HG03558 (cell line): ENCODE data around the gene NT5DC3.
"Not testable (repeated sequence)": the region's sequence is repeated elsewhere in the genome, so short reads cannot be mapped to it uniquely, and the experiment has no call there.

ENCODE experiments used
- ATAC-seq: cut with Tn5 transposase; IDR thresholded peaks from one replicate; pipeline ENCODE4 v1.9.1; 2021; ENCODE audit warnings: moderate number of reproducible peaks; ENCODE audit not compliant: unreplicated experiment; ENCODE audit errors: extremely low read depth

The NT5DC3 gene

DNA sequence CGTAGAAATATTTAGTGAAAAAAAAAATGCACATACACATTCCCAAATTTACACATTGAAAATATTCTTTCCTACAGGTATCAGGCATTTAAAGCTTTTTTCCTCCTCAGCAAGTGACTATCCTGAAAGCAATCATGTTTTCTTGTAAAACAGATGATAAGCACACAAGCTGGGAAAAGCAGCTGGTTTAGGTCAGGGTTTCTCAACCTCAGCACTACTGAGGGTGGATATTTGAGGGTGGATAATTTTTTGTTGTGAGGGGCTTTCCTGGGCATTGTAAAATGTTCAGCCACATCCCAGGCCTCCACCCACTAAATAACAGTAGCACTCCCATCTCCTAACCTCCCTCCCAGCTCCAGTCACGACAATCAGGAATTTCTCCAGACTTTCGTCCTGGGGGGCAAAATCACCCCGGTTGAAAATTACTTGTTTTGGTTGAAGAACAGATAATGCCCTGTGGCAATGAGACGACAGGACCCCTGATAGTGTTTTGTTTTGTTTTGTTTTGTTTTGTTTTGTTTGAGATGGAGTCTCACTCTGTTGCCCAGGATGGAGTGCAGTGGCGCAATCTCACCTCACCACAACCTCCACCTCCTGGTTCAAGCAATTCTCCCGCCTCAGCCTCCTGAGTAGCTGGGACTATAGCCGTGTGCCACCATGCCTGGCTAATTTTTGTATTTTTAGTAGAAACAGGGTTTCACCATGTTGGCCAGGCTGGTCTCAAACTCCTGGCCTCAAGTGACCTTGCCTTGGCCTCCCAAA, 15.0 kb upstream of the NT5DC3 start:
- no peak for ATAC-seq

GRCh38 chr12:103855036-103855712, 14.1 kb upstream of the NT5DC3 start:
- no peak for ATAC-seq

DNA sequence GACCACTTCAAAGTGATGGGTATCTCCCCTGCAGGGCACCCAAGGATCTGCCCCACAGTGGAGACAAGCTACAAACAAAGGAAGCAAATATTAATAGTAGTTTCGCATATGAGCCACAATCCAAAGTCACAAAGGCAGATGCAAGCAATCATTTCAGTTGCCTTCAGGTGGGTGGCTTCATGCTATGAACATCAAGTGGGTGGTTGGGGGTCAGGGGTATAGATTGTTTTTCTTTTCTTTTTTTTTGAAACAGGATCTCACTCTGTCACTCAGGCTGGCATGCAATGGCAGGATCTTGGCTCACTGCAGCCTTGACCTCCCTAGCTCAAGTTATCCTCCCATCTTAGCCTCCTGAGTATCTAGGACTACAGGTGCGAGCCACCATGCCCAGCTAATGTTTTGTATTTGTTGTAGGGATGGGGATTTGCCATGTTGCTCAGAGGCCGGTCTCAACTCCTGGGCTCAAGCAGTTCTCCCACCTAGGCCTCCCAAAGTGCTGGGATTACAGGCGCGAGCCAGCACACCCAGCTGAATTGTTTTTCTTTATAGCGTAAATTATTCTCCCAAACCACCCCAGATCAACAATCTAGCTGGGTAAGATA, 13.4 kb upstream of the NT5DC3 start:
- no peak for ATAC-seq

- ATAC-seq, result no peak
Observed at GRCh38 chr12:103852498-103852997, 11.5 kb upstream of the NT5DC3 start.

- ATAC-seq, result no peak
Observed at GRCh38 chr12:103851127-103851526, 10.1 kb upstream of the NT5DC3 start.

DNA sequence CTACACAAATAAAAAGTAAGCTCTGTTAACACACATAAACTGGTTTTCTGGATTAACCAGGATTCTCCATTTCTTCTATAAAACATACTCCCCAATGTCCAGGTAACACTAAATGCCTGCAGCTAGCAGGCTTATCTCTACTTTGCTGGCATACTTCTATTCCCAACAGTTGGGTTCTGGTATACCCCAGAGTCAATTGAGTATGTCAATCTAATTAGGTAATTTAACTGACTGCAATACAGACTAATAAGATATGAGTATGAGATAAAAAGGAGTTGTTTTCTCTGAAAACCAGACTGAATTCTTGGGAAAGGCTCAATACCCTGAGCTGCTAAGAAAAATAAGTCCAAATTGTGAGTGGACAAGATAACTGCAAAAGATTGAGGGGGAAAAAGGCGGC, 9.4 kb upstream of the NT5DC3 start:
- ATAC-seq, result no peak

DNA sequence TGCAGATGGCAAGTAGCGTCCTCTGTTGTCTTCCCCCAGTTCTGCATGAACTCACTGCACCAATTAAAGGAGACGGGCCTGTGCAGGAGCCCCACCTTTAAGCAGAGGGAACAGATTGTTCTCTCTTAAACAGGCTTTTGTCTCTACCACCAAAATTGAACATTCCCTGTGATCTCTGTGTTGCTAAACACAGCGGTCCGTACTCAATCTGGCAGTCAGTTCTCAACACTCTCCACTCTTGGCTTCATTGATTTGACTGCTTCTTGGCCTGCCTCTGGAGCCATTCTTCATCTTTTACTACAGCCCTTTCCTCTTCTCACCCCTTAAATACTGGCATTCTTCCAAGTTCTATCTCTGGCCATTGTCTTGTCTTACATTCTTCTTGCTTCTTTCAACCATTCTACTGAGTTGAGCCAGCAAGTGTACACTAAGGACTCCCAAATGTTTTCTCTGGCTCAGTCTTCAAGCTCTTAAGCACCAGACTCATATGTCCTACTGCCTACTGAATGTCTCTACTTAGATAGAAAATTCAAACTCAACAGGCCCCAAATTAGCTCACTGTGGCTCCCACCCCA, 8.0 kb upstream of the NT5DC3 start:
- no peak for ATAC-seq

GRCh38 chr12:103848143-103848542, 7.1 kb upstream of the NT5DC3 start:
- no peak for ATAC-seq

DNA sequence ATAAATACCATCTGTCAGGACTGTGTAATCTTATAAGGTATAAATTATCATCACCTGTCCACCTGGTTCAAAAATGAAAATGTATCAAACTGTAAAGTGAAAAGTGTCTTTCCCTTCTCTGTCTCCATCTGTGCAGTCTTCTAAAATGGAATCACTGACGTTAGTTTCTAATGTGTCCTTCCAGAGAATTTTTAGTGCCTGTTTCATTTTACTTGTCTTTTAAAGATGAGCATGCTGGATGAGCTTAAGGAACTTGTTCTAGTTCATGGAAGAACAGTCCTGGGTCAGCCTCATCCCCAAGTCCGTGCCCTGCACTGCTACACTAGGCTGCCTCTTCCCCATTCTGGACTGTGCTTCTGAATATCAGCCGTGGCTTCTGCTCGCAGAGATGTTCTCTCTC, 5.4 kb upstream of the NT5DC3 start:
- ATAC-seq, result no peak

GRCh38 chr12:103844305-103844704, 3.3 kb upstream of the NT5DC3 start:
- ATAC-seq, result no peak

- no peak for ATAC-seq
Observed at GRCh38 chr12:103841690-103842584, 903 bp upstream of the NT5DC3 start.

DNA sequence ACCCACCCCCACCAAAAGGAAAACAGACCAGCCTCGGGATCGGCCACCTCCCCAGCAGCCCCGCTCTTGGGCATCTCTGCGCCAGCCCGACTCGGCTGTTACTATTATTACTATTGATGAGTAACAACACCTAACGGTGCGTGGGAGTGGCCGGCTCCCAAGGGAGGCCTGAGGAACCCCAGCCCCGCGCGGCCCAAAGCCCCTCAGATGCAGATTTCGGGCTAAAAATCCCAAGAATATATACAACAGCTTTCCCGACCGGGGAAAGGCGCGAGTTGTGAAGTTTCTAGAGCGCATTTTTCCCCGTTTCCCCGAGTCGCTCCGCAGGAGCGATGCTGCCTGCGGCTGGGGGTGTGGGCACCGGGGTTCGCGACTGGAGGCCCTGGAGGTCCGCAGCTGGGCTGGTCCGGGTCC, 565 bp downstream of the NT5DC3 start:
- no peak for ATAC-seq

DNA sequence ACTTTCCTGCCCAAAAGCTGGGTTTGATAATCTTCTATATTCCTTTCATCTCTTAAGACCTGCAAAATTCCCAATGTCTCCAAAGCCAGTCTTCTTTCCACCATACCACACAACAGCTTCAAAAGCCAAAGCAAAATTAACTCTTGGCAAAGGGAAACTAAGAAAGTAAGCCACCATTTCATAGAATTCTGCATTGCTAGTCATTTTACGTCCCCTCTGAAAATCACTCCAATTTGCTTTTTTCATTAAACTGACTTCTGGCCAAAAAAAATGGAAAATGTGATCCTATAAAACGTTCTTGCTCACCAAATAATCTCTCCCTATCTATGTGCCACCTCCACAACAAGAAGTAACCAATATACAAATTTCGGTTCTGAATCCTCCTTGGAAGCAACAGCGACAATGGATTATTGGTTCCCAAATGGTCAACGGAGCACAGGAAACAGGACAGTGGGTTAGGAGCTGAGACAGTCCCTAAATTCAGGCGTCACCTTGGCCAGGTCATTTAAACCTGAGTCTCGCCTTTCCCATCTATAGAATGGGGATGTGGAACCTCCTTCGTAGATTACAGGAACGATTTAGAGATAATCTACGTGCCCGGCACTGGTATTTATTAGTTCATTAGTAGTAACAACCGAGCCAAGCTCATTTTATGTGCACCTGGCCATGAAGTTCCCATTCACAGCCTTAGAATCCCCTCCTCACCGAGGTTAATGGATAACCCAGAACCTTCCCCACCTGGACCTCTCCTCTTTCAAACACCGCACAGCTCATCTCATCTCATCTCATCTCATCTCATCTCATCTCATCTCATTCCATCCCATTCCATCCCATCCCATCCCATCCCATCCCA, 1.2 kb downstream of the NT5DC3 start:
- no peak for ATAC-seq

- ATAC-seq, result no peak
Observed at GRCh38 chr12:103839103-103839502, 1.9 kb downstream of the NT5DC3 start.

GRCh38 chr12:103838254-103838914, 2.6 kb downstream of the NT5DC3 start:
- no peak for ATAC-seq

DNA sequence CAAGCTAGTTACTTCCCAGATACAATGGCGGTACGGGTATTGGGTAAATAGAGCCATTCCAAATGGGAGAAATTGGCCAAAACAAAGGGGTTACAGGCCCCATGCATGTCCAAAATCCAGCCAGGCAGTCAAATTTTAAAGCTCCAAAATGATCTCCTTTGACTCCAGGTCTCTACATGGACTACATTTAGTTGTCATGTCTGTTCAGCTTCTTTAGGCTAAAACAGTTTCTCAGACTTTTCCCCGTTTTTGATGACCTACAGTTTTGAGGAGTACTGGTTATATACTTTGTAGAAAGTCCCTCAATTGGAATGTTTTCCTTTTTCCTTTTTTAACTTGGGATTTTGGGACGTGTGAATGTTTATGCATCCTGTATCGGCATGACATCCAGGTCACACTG, 4.7 kb downstream of the NT5DC3 start:
- ATAC-seq, result no peak

DNA sequence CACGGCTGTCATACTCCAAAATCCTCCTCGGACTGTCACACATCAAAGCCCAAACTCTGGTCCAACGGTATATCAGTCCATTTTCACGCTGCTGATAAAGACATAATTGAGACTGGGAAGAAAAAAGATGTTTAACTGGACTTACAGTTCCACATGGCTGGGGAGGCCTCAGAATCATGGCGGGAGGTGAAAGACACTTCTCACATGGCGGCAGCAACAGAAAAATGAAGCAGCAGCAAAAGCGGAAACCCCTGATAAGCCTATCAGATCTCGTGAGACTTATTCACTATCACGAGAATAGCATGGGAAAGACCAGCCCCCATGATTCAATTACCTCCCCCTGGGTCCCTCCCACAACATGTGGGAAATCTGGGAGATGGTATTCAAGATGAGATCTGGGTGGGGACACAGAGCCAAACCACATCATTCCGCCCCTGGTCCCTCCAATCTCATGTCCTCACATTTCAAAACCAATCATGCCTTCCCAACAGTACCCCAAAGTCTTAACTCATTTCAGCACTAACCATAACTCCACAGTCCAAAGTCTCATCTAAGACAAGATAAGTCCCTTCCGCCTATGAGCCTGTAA, 5.2 kb downstream of the NT5DC3 start:
- ATAC-seq, result not testable (repeated sequence)

DNA sequence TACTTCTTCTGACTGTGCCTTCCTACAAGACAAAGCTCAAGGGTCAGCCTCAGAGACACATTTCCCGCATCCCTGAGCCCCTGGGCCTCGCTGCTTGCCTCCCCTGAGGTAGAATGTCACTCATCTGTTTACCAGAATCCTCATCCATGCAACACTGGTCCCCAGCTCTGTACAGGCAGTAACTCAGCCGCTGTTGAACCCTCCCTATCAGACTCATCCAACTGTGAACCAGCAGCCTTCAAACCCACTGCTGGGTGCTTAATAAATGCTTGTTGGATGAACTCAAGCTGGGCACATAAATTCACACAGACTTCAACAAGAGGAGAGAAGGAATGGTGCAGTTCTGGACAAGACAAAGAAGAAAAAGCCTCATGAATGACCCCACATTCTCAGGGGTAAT, 6.1 kb downstream of the NT5DC3 start:
- no peak for ATAC-seq
